Esophagus muscularis mucosa (tissue), 4 donors: ENCODE measurements around the gene RHBDL1. TPM values are rescaled to one million over a fixed set of nuclear protein-coding genes. Genes with fewer than 3 reads are reported as not detected.
A peak's percentile ranks its signal among the peaks of the same experiment; 100 is the strongest.

Source experiments
- DNase-seq: peaks from one replicate; pipeline ENCODE4 v3.0.0-alpha.2; 2017; ENCODE audit errors: extremely low spot score
- H3K27ac ChIP-seq, 4 donors: fragments of 200-600 bp; sonication (generic); replicated peaks in 1 of 4; 1 replicate in 3 of 4; 2 replicates in 1 of 4; pipeline ENCODE4 v1.5.1; 2016 to 2019; ENCODE audit warnings: mild to moderate bottlenecking in 1 of 4
- H3K27me3 ChIP-seq, 4 donors: fragments of 200-600 bp; sonication (generic); one replicate each; pipeline versions ENCODE4 v1.5.1 to v1.6.0; 2016 to 2019
- H3K36me3 ChIP-seq, 4 donors: fragments of 200-600 bp; sonication (generic); one replicate each; pipeline ENCODE4 v1.5.1; 2016 to 2019
- H3K4me1 ChIP-seq, 4 donors: fragments of 200-600 bp; sonication (generic); one replicate each; pipeline ENCODE4 v1.5.1; 2016 to 2019
- H3K4me3 ChIP-seq, 4 donors: fragments of 200-600 bp; sonication (generic); 1 replicate in 2 of 4; 2 replicates in 2 of 4; pipeline ENCODE4 v1.5.1; 2016 to 2019; ENCODE audit warnings: mild to moderate bottlenecking in 4 of 4, moderate library complexity in 1 of 4
- H3K9me3 ChIP-seq, 4 donors: fragments of 200-600 bp; sonication (generic); 1 replicate in 3 of 4; 2 replicates in 1 of 4; pipeline ENCODE4 v1.5.1; 2016 to 2019
- CTCF ChIP-seq, 3 experiments: fragments of 200-600 bp in 2 of 3; fragments of 450-650 bp in 1 of 3; sonication (generic) in 2 of 3; IDR thresholded peaks; one replicate each; pipeline ENCODE4 v1.5.1; 2017 to 2019; ENCODE audit warnings: antibody characterized with exemption in 3 of 3, mild to moderate bottlenecking in 2 of 3, moderate library complexity in 1 of 3
- EP300 ChIP-seq: sonication (generic); formaldehyde crosslinking; IDR thresholded peaks from one replicate; pipeline ENCODE4 v1.6.1; 2017; ENCODE audit warnings: antibody characterized with exemption
- POLR2A ChIP-seq: fragments of 450-650 bp; IDR thresholded peaks from one replicate; pipeline ENCODE4 v1.6.1; 2017; ENCODE audit warnings: antibody characterized with exemption, moderate library complexity, mild to moderate bottlenecking, low read depth
- POLR2AphosphoS5 ChIP-seq, 2 donors: sonication (generic); formaldehyde crosslinking; IDR thresholded peaks; one replicate each; pipeline ENCODE4 v1.6.1; 2017; ENCODE audit warnings: antibody characterized with exemption in 2 of 2
- WGBS: methylation state at CpG from one replicate; pipeline ENCODE4 v1.1.5; 2018; 5-methylcytosine and 5-hydroxymethylcytosine counted together
- intact Hi-C: fragments of 100-400 bp; cut with DNase I; formaldehyde crosslinking; loops from one replicate; pipeline ENCODE4 v1.15.1; 2023
- total RNA-seq, 4 donors: library from RNA; depleted of rRNA; stranded (reverse); fragments of >200 nt; gene quantifications; one replicate each; pipeline versions ENCODE4 v1.1.0 to v1.2.1, GENCODE V29; 2016

The RHBDL1 gene
- total RNA-seq, 4 donors from 2014 or later: 0.17 to 2.0 (median 0.66) TPM

- Histone ChIP-seq H3K4me3 (peak overlapping the region; percentile 91 to 97 (median 94)), H3K27ac (peak overlapping the region; percentile 80 to 94 (median 92)), H3K27me3 (no peaks in the 10 kb centered on the region), H3K9me3 (no peaks in the 10 kb centered on the region), H3K36me3 (peaks cover 0 to 5% (median 4%) of the 10 kb centered on the region in 4 donors), H3K4me1 (peaks cover 42 to 86% (median 68%) of the 10 kb centered on the region in 4 donors)
- intact Hi-C loops: no loop called here
- DNase-seq: no peak
- WGBS: 9% methylated on average over 20 of the region's 72 CpGs
- TF ChIP-seq POLR2AphosphoS5 (IDR thresholded peaks at IDR 0.05): peak in 1 of 2 donors; percentile 3
- TF ChIP-seq CTCF (IDR thresholded peaks at IDR 0.05): no peak
- no peak for TF ChIP-seq POLR2A
- TF ChIP-seq EP300: no peak
Measured at GRCh38 chr16:642189-643049, 33.1 kb upstream of the RHBDL1 start.

GRCh38 chr16:643050-643368, 32.5 kb upstream of the RHBDL1 start:
- Histone ChIP-seq H3K9me3 (no peaks in the 10 kb centered on the region), H3K36me3 (peaks cover 0 to 5% (median 4%) of the 10 kb centered on the region in 4 donors), H3K4me3 (peak overlapping the region; percentile 91 to 97 (median 94)), H3K4me1 (peaks cover 42 to 86% (median 68%) of the 10 kb centered on the region in 4 donors), H3K27ac (peak overlapping the region; percentile 80 to 94 (median 92)), H3K27me3 (no peaks in the 10 kb centered on the region)
- intact Hi-C loops: no loop called here
- 89% methylated on average over 8 of the region's 13 CpGs for WGBS
- no peak for TF ChIP-seq POLR2A
- DNase-seq: no peak

- DNase-seq: no peak
- Histone ChIP-seq H3K27me3 (no peaks in the 10 kb centered on the region), H3K27ac (no peak overlapping the region), H3K4me3 (no peak overlapping the region), H3K4me1 (peaks cover 49 to 88% (median 73%) of the 10 kb centered on the region in 4 donors), H3K9me3 (no peaks in the 10 kb centered on the region), H3K36me3 (peaks cover 0 to 5% (median 4%) of the 10 kb centered on the region in 4 donors)
- WGBS: 88% methylated on average over 12 of the region's 12 CpGs
- TF ChIP-seq POLR2A (no peak), CTCF (IDR thresholded peaks at IDR 0.05) (no peak), POLR2AphosphoS5 (IDR thresholded peaks at IDR 0.05) (no peak), EP300 (no peak)
- intact Hi-C loops: no loop called here
Measured at GRCh38 chr16:644556-644955, 30.9 kb upstream of the RHBDL1 start.

- TF ChIP-seq EP300: no peak
- no peak for TF ChIP-seq POLR2AphosphoS5 (IDR thresholded peaks at IDR 0.05)
- no peak for TF ChIP-seq POLR2A
- no peak for TF ChIP-seq CTCF (IDR thresholded peaks at IDR 0.05)
- no peaks in the 10 kb centered on the region for H3K9me3 ChIP-seq
- peak overlapping the region in 3 of 4 donors; percentile 47 to 57 (median 48) for H3K27ac ChIP-seq
- no peaks in the 10 kb centered on the region for H3K27me3 ChIP-seq
- no peak overlapping the region for H3K4me3 ChIP-seq
- H3K4me1 ChIP-seq: peaks cover 55 to 95% (median 78%) of the 10 kb centered on the region in 4 donors
- peaks cover 0 to 5% (median 4%) of the 10 kb centered on the region in 4 donors for H3K36me3 ChIP-seq
- DNase-seq: no peak
- WGBS: 73% methylated on average over 13 of the region's 32 CpGs
- intact Hi-C loops: no loop called here
Measured at GRCh38 chr16:645852-646678, 29.4 kb upstream of the RHBDL1 start.

GRCh38 chr16:646679-647172, 28.7 kb upstream of the RHBDL1 start:
- no peak for TF ChIP-seq CTCF (IDR thresholded peaks at IDR 0.05)
- no peak for TF ChIP-seq POLR2AphosphoS5 (IDR thresholded peaks at IDR 0.05)
- TF ChIP-seq POLR2A: no peak
- no peak for TF ChIP-seq EP300
- peaks cover 55 to 90% (median 73%) of the 10 kb centered on the region in 4 donors for H3K4me1 ChIP-seq
- no peak overlapping the region for H3K4me3 ChIP-seq
- WGBS: 78% methylated on average over 19 of the region's 22 CpGs
- no peaks in the 10 kb centered on the region for H3K27me3 ChIP-seq
- H3K9me3 ChIP-seq: no peaks in the 10 kb centered on the region
- no peak for DNase-seq
- peak overlapping the region in 3 of 4 donors; percentile 47 to 57 (median 48) for H3K27ac ChIP-seq
- intact Hi-C loops: no loop called here
- peaks cover 0 to 8% (median 4%) of the 10 kb centered on the region in 4 donors for H3K36me3 ChIP-seq
